ENCODE data around the gene STN1.

Gene STN1

GRCh38 chr10:103843045-103843444 lies 74.9 kb downstream of the STN1 start:
- TF ChIP-seq EP300 (IDR thresholded peaks at IDR 0.05; ENCODE audit: borderline replicate concordance) = no peak
- no peak for TF ChIP-seq CEBPB (IDR thresholded peaks at IDR 0.05)
- TF ChIP-seq CREB1 (IDR thresholded peaks at IDR 0.05; ENCODE audit: low read depth) = no peak
- no peak for TF ChIP-seq TCF12 (IDR thresholded peaks at IDR 0.05; ENCODE audit: low read depth)
- no peak for TF ChIP-seq USF1 (IDR thresholded peaks at IDR 0.05)
- no peak for TF ChIP-seq TAF1 (IDR thresholded peaks at IDR 0.05; ENCODE audit: low read depth)
- TF ChIP-seq, protein P1, sequence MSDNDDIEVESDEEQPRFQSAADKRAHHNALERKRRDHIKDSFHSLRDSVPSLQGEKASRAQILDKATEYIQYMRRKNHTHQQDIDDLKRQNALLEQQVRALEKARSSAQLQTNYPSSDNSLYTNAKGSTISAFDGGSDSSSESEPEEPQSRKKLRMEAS (IDR thresholded peaks at IDR 0.05) = no peak
- TF ChIP-seq TEAD4 (IDR thresholded peaks at IDR 0.05) = no peak
- TF ChIP-seq RAD21 (IDR thresholded peaks at IDR 0.05; ENCODE audit: low read depth) = no peak
- TF ChIP-seq YY1 (IDR thresholded peaks at IDR 0.05; ENCODE audit: low read depth) = no peak
- TF ChIP-seq REST (IDR thresholded peaks at IDR 0.05; ENCODE audit: low read depth) = no peak
- no peak for TF ChIP-seq EGR1 (IDR thresholded peaks at IDR 0.05)
- TF ChIP-seq NFIC (IDR thresholded peaks at IDR 0.05) = no peak
- TF ChIP-seq ZBTB7A (IDR thresholded peaks at IDR 0.05; ENCODE audit: low read depth) = no peak
- TF ChIP-seq FOXM1 (IDR thresholded peaks at IDR 0.05; ENCODE audit: borderline replicate concordance, low read depth) = no peak

DNA sequence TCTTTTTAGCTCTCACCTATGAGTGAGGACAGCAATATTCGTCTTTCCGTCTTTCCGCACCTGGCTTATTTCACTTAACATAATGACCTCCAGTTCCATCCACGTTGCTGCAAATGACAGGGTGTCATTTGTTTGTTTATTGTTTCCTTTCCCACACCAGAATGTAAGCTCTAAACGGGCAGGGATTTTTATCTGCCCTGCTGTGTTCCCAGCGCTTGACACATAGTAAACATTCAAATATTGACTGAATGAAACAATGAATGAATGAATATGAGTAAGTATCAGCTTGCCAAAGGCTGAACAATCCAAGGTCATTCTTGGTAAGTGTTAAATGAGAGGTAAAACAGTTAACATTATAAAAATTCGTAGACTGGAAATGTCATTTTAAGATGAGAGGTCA lies 75.4 kb downstream of the STN1 start:
- no peak for TF ChIP-seq YY1 (IDR thresholded peaks at IDR 0.05; ENCODE audit: low read depth)

DNA sequence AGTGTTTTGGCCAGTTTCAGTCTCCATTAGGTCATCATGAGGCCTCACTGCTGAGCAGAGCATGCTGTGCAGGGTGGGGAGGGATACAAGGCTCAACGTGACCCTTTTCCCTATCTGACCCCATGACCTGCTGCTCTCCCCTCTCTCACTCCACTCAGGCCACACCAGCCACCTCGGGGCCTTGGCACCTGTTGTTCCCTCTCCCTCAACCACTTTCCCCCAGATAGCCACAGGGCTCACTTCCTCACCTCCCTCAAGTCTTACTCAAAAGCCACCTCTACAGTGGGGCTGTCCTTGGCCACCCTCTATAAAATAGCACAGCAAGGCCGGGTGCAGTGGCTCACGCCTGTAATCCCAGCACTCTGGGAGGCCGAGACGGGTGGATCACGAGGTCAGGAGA lies 76.5 kb downstream of the STN1 start:
- TF ChIP-seq CREB1 (IDR thresholded peaks at IDR 0.05; ENCODE audit: low read depth) (no peak), REST (IDR thresholded peaks at IDR 0.05; ENCODE audit: low read depth) (no peak), TAF1 (IDR thresholded peaks at IDR 0.05; ENCODE audit: low read depth) (no peak), EP300 (IDR thresholded peaks at IDR 0.05; ENCODE audit: borderline replicate concordance) (no peak), CEBPB (IDR thresholded peaks at IDR 0.05) (no peak), USF1 (IDR thresholded peaks at IDR 0.05) (no peak), ZBTB7A (IDR thresholded peaks at IDR 0.05; ENCODE audit: low read depth) (no peak), TCF12 (IDR thresholded peaks at IDR 0.05; ENCODE audit: low read depth) (no peak), YY1 (IDR thresholded peaks at IDR 0.05; ENCODE audit: low read depth) (no peak), EGR1 (IDR thresholded peaks at IDR 0.05) (no peak), TEAD4 (IDR thresholded peaks at IDR 0.05) (no peak), FOXM1 (IDR thresholded peaks at IDR 0.05; ENCODE audit: borderline replicate concordance, low read depth) (no peak), RAD21 (IDR thresholded peaks at IDR 0.05; ENCODE audit: low read depth) (no peak), NFIC (IDR thresholded peaks at IDR 0.05) (no peak)
- TF ChIP-seq, protein P1 (IDR thresholded peaks at IDR 0.05) = no peak

- TF ChIP-seq TAF1 (IDR thresholded peaks at IDR 0.05; ENCODE audit: low read depth) (no peak), TEAD4 (IDR thresholded peaks at IDR 0.05) (no peak), ZBTB7A (IDR thresholded peaks at IDR 0.05; ENCODE audit: low read depth) (no peak), FOXM1 (IDR thresholded peaks at IDR 0.05; ENCODE audit: borderline replicate concordance, low read depth) (no peak), EP300 (IDR thresholded peaks at IDR 0.05; ENCODE audit: borderline replicate concordance) (no peak), CEBPB (IDR thresholded peaks at IDR 0.05) (no peak), REST (IDR thresholded peaks at IDR 0.05; ENCODE audit: low read depth) (no peak), TCF12 (IDR thresholded peaks at IDR 0.05; ENCODE audit: low read depth) (no peak), USF1 (IDR thresholded peaks at IDR 0.05) (no peak), NFIC (IDR thresholded peaks at IDR 0.05) (no peak), YY1 (IDR thresholded peaks at IDR 0.05; ENCODE audit: low read depth) (no peak), EGR1 (IDR thresholded peaks at IDR 0.05) (no peak), CREB1 (IDR thresholded peaks at IDR 0.05; ENCODE audit: low read depth) (no peak), RAD21 (IDR thresholded peaks at IDR 0.05; ENCODE audit: low read depth) (no peak)
- TF ChIP-seq, protein P1 (IDR thresholded peaks at IDR 0.05) = no peak
These were observed 77.3 kb downstream of the STN1 start for GRCh38 chr10:103840740-103841070.
